Glutamatergic neuron (in vitro differentiated cells): Measurements from ENCODE around the gene GRIN1. TPM values are rescaled to one million over a fixed set of nuclear protein-coding genes. Genes with fewer than 3 reads are reported as not detected.
A peak's percentile ranks its signal among the peaks of the same experiment; 100 is the strongest.

Source experiments
- DNase-seq: peaks from one replicate; pipeline ENCODE4 v3.0.0; 2022
- H3K27ac Mint-ChIP-seq: one replicate; pipeline ENCODE4 v1.8.0; 2020; ENCODE audit warnings: mild to moderate bottlenecking, mixed read lengths, inconsistent platforms; ENCODE audit not compliant: unreplicated experiment
- H3K27me3 Mint-ChIP-seq: one replicate; pipeline ENCODE4 v1.8.0; 2020; ENCODE audit warnings: mild to moderate bottlenecking, moderate library complexity, mixed read lengths, inconsistent platforms; ENCODE audit not compliant: unreplicated experiment
- H3K36me3 Mint-ChIP-seq: one replicate; pipeline ENCODE4 v1.8.0; 2020; ENCODE audit warnings: mild to moderate bottlenecking, mixed read lengths, inconsistent platforms; ENCODE audit not compliant: unreplicated experiment
- H3K4me1 Mint-ChIP-seq: one replicate; pipeline ENCODE4 v1.8.0; 2020; ENCODE audit warnings: mild to moderate bottlenecking, low read depth, mixed read lengths, inconsistent platforms; ENCODE audit not compliant: unreplicated experiment
- H3K4me3 Mint-ChIP-seq: one replicate; pipeline ENCODE4 v1.8.0; 2020; ENCODE audit warnings: mild to moderate bottlenecking, mixed read lengths, inconsistent platforms; ENCODE audit not compliant: unreplicated experiment
- H3K9me3 Mint-ChIP-seq: one replicate; pipeline ENCODE4 v1.8.0; 2020; ENCODE audit warnings: mild to moderate bottlenecking, moderate library complexity, mixed read lengths, inconsistent platforms; ENCODE audit not compliant: unreplicated experiment
- microRNA-seq: library from miRNA; unstranded; fragments of <30 nt; microRNA quantifications from one replicate; pipeline ENCODE4, GENCODE V29; 2020; ENCODE audit not compliant: unreplicated experiment
- total RNA-seq: library from RNA; stranded (reverse); fragmentation: NEBNext Ultra II Directional; extraction: Animal tissue kit (Norgen Biotek cat#: 25700); gene quantifications from one replicate; pipeline ENCODE4 v1.2.1, GENCODE V29; 2021; ENCODE audit not compliant: unreplicated experiment
- TF ChIP-seq, protein P1 (sequence below): fragments of 200-600 bp; sonication (generic); IDR thresholded peaks from one replicate; pipeline ENCODE4 v1.5.0; 2021; ENCODE audit not compliant: partially characterized antibody, unreplicated experiment

Gene GRIN1
- total RNA-seq, 1 donor from 2014 or later: 5.5 TPM

DNA sequence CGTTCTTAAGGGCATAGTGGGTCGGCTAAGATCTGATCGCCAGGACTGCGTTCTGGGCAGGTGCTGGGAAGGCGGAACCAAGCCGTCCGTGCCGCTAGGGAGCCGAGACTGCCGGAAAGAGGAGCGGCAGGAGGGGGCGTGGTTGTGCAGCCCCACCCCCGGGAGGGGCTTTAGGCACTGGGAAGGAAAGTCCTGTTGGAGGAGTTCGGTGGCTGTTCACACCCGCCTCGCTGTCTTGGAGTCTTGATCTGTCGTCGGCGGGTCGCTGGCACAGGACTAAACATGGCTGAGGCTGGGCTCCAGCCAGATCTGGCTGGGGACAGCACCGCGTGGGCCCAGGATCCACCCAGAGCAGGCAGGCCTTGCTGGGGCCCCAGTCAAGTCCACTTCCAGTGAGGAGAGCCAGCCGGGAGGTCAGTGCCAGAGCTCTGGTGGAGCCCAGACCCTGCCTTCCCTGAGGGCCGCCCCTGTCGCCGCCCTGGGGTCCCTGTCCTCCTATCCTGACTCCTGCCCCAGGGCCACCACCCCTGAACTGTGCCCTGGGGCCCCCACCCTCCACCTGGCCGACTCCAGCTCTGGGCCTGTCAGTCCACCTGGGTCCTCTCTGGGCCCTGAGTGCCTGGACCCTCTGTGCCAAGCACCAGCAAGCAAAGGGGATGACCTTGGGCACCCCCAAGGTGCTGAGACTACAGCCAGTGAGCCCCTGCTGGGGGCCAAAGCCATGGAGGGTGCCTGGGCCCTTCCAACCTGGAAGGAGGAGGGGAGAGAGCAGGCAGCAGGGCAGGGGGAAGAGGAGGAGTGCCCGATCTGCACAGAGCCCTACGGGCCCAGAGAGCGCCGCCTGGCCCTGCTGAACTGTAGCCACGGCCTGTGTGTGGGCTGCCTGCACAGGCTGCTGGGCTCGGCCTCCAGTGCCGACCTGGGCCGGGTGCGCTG is 78.6 kb downstream of the GRIN1 start:
- TF ChIP-seq, protein P1, sequence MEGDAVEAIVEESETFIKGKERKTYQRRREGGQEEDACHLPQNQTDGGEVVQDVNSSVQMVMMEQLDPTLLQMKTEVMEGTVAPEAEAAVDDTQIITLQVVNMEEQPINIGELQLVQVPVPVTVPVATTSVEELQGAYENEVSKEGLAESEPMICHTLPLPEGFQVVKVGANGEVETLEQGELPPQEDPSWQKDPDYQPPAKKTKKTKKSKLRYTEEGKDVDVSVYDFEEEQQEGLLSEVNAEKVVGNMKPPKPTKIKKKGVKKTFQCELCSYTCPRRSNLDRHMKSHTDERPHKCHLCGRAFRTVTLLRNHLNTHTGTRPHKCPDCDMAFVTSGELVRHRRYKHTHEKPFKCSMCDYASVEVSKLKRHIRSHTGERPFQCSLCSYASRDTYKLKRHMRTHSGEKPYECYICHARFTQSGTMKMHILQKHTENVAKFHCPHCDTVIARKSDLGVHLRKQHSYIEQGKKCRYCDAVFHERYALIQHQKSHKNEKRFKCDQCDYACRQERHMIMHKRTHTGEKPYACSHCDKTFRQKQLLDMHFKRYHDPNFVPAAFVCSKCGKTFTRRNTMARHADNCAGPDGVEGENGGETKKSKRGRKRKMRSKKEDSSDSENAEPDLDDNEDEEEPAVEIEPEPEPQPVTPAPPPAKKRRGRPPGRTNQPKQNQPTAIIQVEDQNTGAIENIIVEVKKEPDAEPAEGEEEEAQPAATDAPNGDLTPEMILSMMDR: no peak
- peaks cover 7% of the 10 kb centered on the region for H3K27me3 Mint-ChIP-seq
- H3K4me1 Mint-ChIP-seq: peaks cover 4% of the 10 kb centered on the region
- H3K36me3 Mint-ChIP-seq: no peaks in the 10 kb centered on the region
- no peak overlapping the region for H3K27ac Mint-ChIP-seq
- H3K4me3 Mint-ChIP-seq: no peak overlapping the region
- H3K9me3 Mint-ChIP-seq: peaks cover 8% of the 10 kb centered on the region
- no peak for DNase-seq

DNA sequence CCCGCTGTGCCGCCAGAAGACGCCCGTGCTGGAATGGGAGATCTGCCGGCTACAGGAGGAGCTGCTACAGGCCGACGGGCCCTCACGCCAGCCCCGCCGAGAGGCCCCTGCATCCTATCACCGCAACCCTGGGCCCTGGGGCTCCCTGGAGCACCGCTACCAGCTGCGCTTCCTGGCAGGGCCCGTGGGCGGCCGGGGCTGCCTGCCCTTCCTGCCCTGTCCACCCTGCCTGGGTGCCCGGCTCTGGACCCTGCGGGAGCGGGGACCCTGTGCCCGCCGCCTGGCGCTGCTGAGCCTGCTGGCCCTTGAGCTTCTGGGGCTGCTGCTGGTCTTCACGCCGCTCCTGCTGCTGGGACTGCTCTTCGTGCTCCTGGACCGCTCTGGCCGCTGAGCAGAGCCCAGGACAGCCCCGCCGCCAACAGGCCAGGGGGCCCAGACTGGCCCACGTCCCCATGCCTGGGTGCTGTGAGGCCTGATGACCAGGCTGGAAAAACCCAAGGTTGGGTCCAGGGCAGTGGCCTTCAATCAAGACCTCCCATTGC is 79.3 kb downstream of the GRIN1 start:
- Mint-ChIP-seq H3K36me3 (no peaks in the 10 kb centered on the region), H3K4me3 (no peak overlapping the region), H3K27me3 (peaks cover 3% of the 10 kb centered on the region), H3K4me1 (peaks cover 4% of the 10 kb centered on the region), H3K27ac (peak overlapping the region; percentile 22), H3K9me3 (peaks cover 6% of the 10 kb centered on the region)
- DNase-seq: no peak
- TF ChIP-seq, protein P1: no peak

Small RNAs within 50 kb of the gene (microRNA-seq; reads per million reads assigned to microRNA genes)
- not detected for gene MIR3621

Other genes starting within 250 kb of the GRIN1 start
- 77.9 TPM for gene FBXW5, start 194.4 kb upstream of the GRIN1 start, total RNA-seq
- gene C8G, start 193.9 kb upstream of the GRIN1 start, total RNA-seq: 14.5 TPM
- gene LCN12, start 186.9 kb upstream of the GRIN1 start, total RNA-seq: 2.9 TPM
- not detected for gene PTGDS, start 161.7 kb upstream of the GRIN1 start, total RNA-seq
- gene LCNL1, start 156.2 kb upstream of the GRIN1 start, total RNA-seq: not detected
- gene PAXX, start 146.7 kb upstream of the GRIN1 start, total RNA-seq: 50.7 TPM
- gene CLIC3, start 142.6 kb upstream of the GRIN1 start, total RNA-seq: not detected
- gene ABCA2, start 110.9 kb upstream of the GRIN1 start, total RNA-seq: 70.7 TPM
- gene FUT7, start 107.1 kb upstream of the GRIN1 start, total RNA-seq: 0.20 TPM
- 260 TPM for gene NPDC1, start 93.0 kb upstream of the GRIN1 start, total RNA-seq
- gene ENTPD2, start 85.1 kb upstream of the GRIN1 start, total RNA-seq: 0.69 TPM
- 13.5 TPM for gene SAPCD2, start 68.6 kb upstream of the GRIN1 start, total RNA-seq
- 5.1 TPM for gene UAP1L1, start 61.6 kb upstream of the GRIN1 start, total RNA-seq
- gene MAN1B1, start 52.2 kb upstream of the GRIN1 start, total RNA-seq: 59.8 TPM
- gene DPP7, start 24.4 kb upstream of the GRIN1 start, total RNA-seq: 30.8 TPM
- gene LRRC26, start 30.9 kb downstream of the GRIN1 start, total RNA-seq: 0.98 TPM
- gene TMEM210, start 32.9 kb downstream of the GRIN1 start, total RNA-seq: not detected
- 72.9 TPM for gene ANAPC2, start 49.4 kb downstream of the GRIN1 start, total RNA-seq
- 37.3 TPM for gene SSNA1, start 49.5 kb downstream of the GRIN1 start, total RNA-seq
- 9.6 TPM for gene TPRN, start 61.6 kb downstream of the GRIN1 start, total RNA-seq
- gene TMEM203, start 66.5 kb downstream of the GRIN1 start, total RNA-seq: 36.5 TPM
- 31.6 TPM for gene NDOR1, start 66.5 kb downstream of the GRIN1 start, total RNA-seq
- 24.8 TPM for gene RNF208, start 83.1 kb downstream of the GRIN1 start, total RNA-seq
- 2.1 TPM for gene CYSRT1, start 86.0 kb downstream of the GRIN1 start, total RNA-seq
- gene RNF224, start 88.3 kb downstream of the GRIN1 start, total RNA-seq: 0.39 TPM
- gene SLC34A3, start 91.7 kb downstream of the GRIN1 start, total RNA-seq: not detected
- 192 TPM for gene TUBB4B, start 102.1 kb downstream of the GRIN1 start, total RNA-seq
- not detected for gene STPG3, start 112.1 kb downstream of the GRIN1 start, total RNA-seq
- 48.5 TPM for gene NELFB, start 116.2 kb downstream of the GRIN1 start, total RNA-seq
- gene TOR4A, start 138.6 kb downstream of the GRIN1 start, total RNA-seq: 1.5 TPM
- gene NRARP, start 163.1 kb downstream of the GRIN1 start, total RNA-seq: 15.2 TPM